ENCODE measurements around the gene CISTR.
A peak's percentile ranks its signal among the peaks of the same experiment; 100 is the strongest.

Gene CISTR

GRCh38 chr12:53757101-53757770 lies 5.5 kb upstream of the CISTR start:
- H3K36me3 Mint-ChIP-seq (ENCODE audit: insufficient read depth), result no peaks in the 10 kb centered on the region
- ATAC-seq (replicated peaks) (peak; percentile 92), DNase-seq (peak; percentile 79 to 87 (median 83))
- H3K4me3 Mint-ChIP-seq, result peak overlapping the region in 1 of 2 donors; percentile 64
- H3K27me3 Mint-ChIP-seq, result peaks cover 40 to 45% of the 10 kb centered on the region in 2 donors
- peaks cover 10 to 11% of the 10 kb centered on the region in 2 donors for H3K4me1 Mint-ChIP-seq (ENCODE audit: low read depth in 2 of 2)
- H3K27ac Mint-ChIP-seq, result no peak overlapping the region
- H3K9me3 Mint-ChIP-seq, result no peaks in the 10 kb centered on the region

- Mint-ChIP-seq H3K27me3 (peaks cover 34 to 38% of the 10 kb centered on the region in 2 donors), H3K36me3 (ENCODE audit: insufficient read depth) (no peaks in the 10 kb centered on the region), H3K27ac (peak overlapping the region in 1 of 2 donors; percentile 59), H3K4me1 (ENCODE audit: low read depth in 2 of 2) (peaks cover 11 to 12% of the 10 kb centered on the region in 2 donors), H3K4me3 (peak overlapping the region in 1 of 2 donors; percentile 64), H3K9me3 (no peaks in the 10 kb centered on the region)
- no peak for DNase-seq
- no peak for ATAC-seq (replicated peaks)
Observed at GRCh38 chr12:53756300-53757100, 4.7 kb upstream of the CISTR start.

GRCh38 chr12:53755893-53756292 lies 4.1 kb upstream of the CISTR start:
- Mint-ChIP-seq H3K36me3 (ENCODE audit: insufficient read depth) (no peaks in the 10 kb centered on the region), H3K27me3 (peaks cover 28 to 32% of the 10 kb centered on the region in 2 donors), H3K27ac (peak overlapping the region in 1 of 2 donors; percentile 59), H3K9me3 (no peaks in the 10 kb centered on the region), H3K4me3 (no peak overlapping the region), H3K4me1 (ENCODE audit: low read depth in 2 of 2) (peaks cover 12% of the 10 kb centered on the region in 2 donors)
- ATAC-seq (replicated peaks) (no peak), DNase-seq (no peak)

- Mint-ChIP-seq H3K36me3 (ENCODE audit: insufficient read depth) (no peaks in the 10 kb centered on the region), H3K27ac (no peak overlapping the region), H3K4me1 (ENCODE audit: low read depth in 2 of 2) (peaks cover 12 to 16% of the 10 kb centered on the region in 2 donors), H3K9me3 (no peaks in the 10 kb centered on the region), H3K27me3 (peaks cover 25 to 27% of the 10 kb centered on the region in 2 donors), H3K4me3 (no peak overlapping the region)
- no peak for ATAC-seq (replicated peaks)
- DNase-seq, result no peak
Observed at GRCh38 chr12:53755451-53755891, 3.7 kb upstream of the CISTR start.

GRCh38 chr12:53754633-53755264 lies 3.0 kb upstream of the CISTR start:
- Mint-ChIP-seq H3K4me3 (no peak overlapping the region), H3K9me3 (no peaks in the 10 kb centered on the region), H3K27me3 (peaks cover 20% of the 10 kb centered on the region in 2 donors), H3K4me1 (ENCODE audit: low read depth in 2 of 2) (peaks cover 12 to 16% of the 10 kb centered on the region in 2 donors), H3K36me3 (ENCODE audit: insufficient read depth) (no peaks in the 10 kb centered on the region), H3K27ac (no peak overlapping the region)
- DNase-seq, result no peak
- no peak for ATAC-seq (replicated peaks)

- Mint-ChIP-seq H3K4me1 (ENCODE audit: low read depth in 2 of 2) (peaks cover 12 to 16% of the 10 kb centered on the region in 2 donors), H3K4me3 (no peak overlapping the region), H3K27me3 (peaks cover 14% of the 10 kb centered on the region in 2 donors), H3K36me3 (ENCODE audit: insufficient read depth) (no peaks in the 10 kb centered on the region), H3K9me3 (no peaks in the 10 kb centered on the region), H3K27ac (no peak overlapping the region)
- DNase-seq (no peak), ATAC-seq (replicated peaks) (no peak)
Observed at GRCh38 chr12:53754188-53754585, 2.4 kb upstream of the CISTR start.

GRCh38 chr12:53752621-53753020 lies 842 bp upstream of the CISTR start:
- ATAC-seq (replicated peaks) (no peak), DNase-seq (no peak)
- H3K4me3 Mint-ChIP-seq, result no peak overlapping the region
- H3K36me3 Mint-ChIP-seq (ENCODE audit: insufficient read depth), result no peaks in the 10 kb centered on the region
- no peaks in the 10 kb centered on the region for H3K9me3 Mint-ChIP-seq
- H3K27me3 Mint-ChIP-seq, result no peaks in the 10 kb centered on the region
- H3K4me1 Mint-ChIP-seq (ENCODE audit: low read depth in 2 of 2), result peaks cover 13 to 16% of the 10 kb centered on the region in 2 donors
- H3K27ac Mint-ChIP-seq, result no peak overlapping the region

GRCh38 chr12:53752192-53752601 lies 418 bp upstream of the CISTR start:
- Mint-ChIP-seq H3K27me3 (no peaks in the 10 kb centered on the region), H3K9me3 (no peaks in the 10 kb centered on the region), H3K4me1 (ENCODE audit: low read depth in 2 of 2) (peaks cover 13 to 16% of the 10 kb centered on the region in 2 donors), H3K36me3 (ENCODE audit: insufficient read depth) (no peaks in the 10 kb centered on the region), H3K27ac (no peak overlapping the region), H3K4me3 (no peak overlapping the region)
- ATAC-seq (replicated peaks), result no peak
- no peak for DNase-seq

GRCh38 chr12:53750812-53751335 lies 905 bp downstream of the CISTR start:
- H3K36me3 Mint-ChIP-seq (ENCODE audit: insufficient read depth), result peaks cover 3% of the 10 kb centered on the region

GRCh38 chr12:53749986-53750811 lies 1.6 kb downstream of the CISTR start:
- H3K27me3 Mint-ChIP-seq, result peaks cover 0 to 12% of the 10 kb centered on the region in 2 donors
- no peak overlapping the region for H3K27ac Mint-ChIP-seq
- peaks cover 9 to 11% of the 10 kb centered on the region in 2 donors for H3K4me1 Mint-ChIP-seq (ENCODE audit: low read depth in 2 of 2)
- peaks cover 3% of the 10 kb centered on the region for H3K36me3 Mint-ChIP-seq (ENCODE audit: insufficient read depth)
- H3K9me3 Mint-ChIP-seq, result no peaks in the 10 kb centered on the region
- H3K4me3 Mint-ChIP-seq, result no peak overlapping the region
- DNase-seq, result no peak
- ATAC-seq (replicated peaks), result no peak

More at GRCh38 chr12:53750812-53751335, 905 bp downstream of the CISTR start:
- H3K4me1 Mint-ChIP-seq (ENCODE audit: low read depth in 2 of 2), result peaks cover 12 to 13% of the 10 kb centered on the region in 2 donors
- H3K9me3 Mint-ChIP-seq, result no peaks in the 10 kb centered on the region
- H3K27me3 Mint-ChIP-seq, result peaks cover 0 to 5% of the 10 kb centered on the region in 2 donors
- DNase-seq (no peak), ATAC-seq (replicated peaks) (peak; percentile 33)
- no peak overlapping the region for H3K4me3 Mint-ChIP-seq
- H3K27ac Mint-ChIP-seq, result no peak overlapping the region

GRCh38 chr12:53748072-53748840 lies 3.5 kb downstream of the CISTR start:
- Mint-ChIP-seq H3K4me3 (no peak overlapping the region), H3K27me3 (peaks cover 0 to 31% of the 10 kb centered on the region in 2 donors), H3K27ac (no peak overlapping the region), H3K9me3 (no peaks in the 10 kb centered on the region), H3K4me1 (ENCODE audit: low read depth in 2 of 2) (peaks cover 9 to 16% of the 10 kb centered on the region in 2 donors), H3K36me3 (ENCODE audit: insufficient read depth) (peaks cover 6% of the 10 kb centered on the region)
- no peak for ATAC-seq (replicated peaks)
- DNase-seq, result no peak

- Mint-ChIP-seq H3K4me1 (ENCODE audit: low read depth in 2 of 2) (peaks cover 9 to 19% of the 10 kb centered on the region in 2 donors), H3K27me3 (peaks cover 0 to 43% of the 10 kb centered on the region in 2 donors), H3K4me3 (peak overlapping the region; percentile 20 to 46), H3K9me3 (no peaks in the 10 kb centered on the region), H3K36me3 (ENCODE audit: insufficient read depth) (peaks cover 6% of the 10 kb centered on the region), H3K27ac (no peak overlapping the region)
- ATAC-seq (replicated peaks) (peak; percentile 1), DNase-seq (no peak)
Observed at GRCh38 chr12:53747095-53747494, 4.7 kb downstream of the CISTR start.
